ENCODE measurements around the gene MTX1. TPM values are rescaled to one million over a fixed set of nuclear protein-coding genes. Genes with fewer than 3 reads are reported as not detected.
A peak's percentile ranks its signal among the peaks of the same experiment; 100 is the strongest.
"Not testable (repeated sequence)": the region's sequence is repeated elsewhere in the genome, so short reads cannot be mapped to it uniquely, and the experiment has no call there.

Gene MTX1
- total RNA-seq, 1 donor from 2014 or later: 38.8 TPM

- peaks cover 18% of the 10 kb centered on the region for H3K4me1 Mint-ChIP-seq (ENCODE audit: unreplicated experiment)
- peaks cover 6% of the 10 kb centered on the region for H3K27me3 Mint-ChIP-seq (ENCODE audit: unreplicated experiment)
- peak; percentile 46 for DNase-seq (ENCODE audit: low spot score)
- H3K36me3 Mint-ChIP-seq (ENCODE audit: low read depth, unreplicated experiment): peaks cover 12% of the 10 kb centered on the region
- TF ChIP-seq CTCF (IDR thresholded peaks at IDR 0.05; ENCODE audit: unreplicated experiment): no peak
- peak overlapping the region; percentile 79 for H3K4me3 Mint-ChIP-seq (ENCODE audit: unreplicated experiment)
- H3K27ac Mint-ChIP-seq (ENCODE audit: unreplicated experiment): peak overlapping the region; percentile 98
- H3K9me3 Mint-ChIP-seq (ENCODE audit: unreplicated experiment): no peaks in the 10 kb centered on the region
These were observed 42.4 kb upstream of the MTX1 start for GRCh38 chr1:155166051-155166470.

GRCh38 chr1:155166471-155167165 is 41.9 kb upstream of the MTX1 start:
- peak overlapping the region; percentile 85 for H3K4me3 Mint-ChIP-seq (ENCODE audit: unreplicated experiment)
- no peak for TF ChIP-seq CTCF (IDR thresholded peaks at IDR 0.05; ENCODE audit: unreplicated experiment)
- peak overlapping the region; percentile 98 for H3K27ac Mint-ChIP-seq (ENCODE audit: unreplicated experiment)
- DNase-seq (ENCODE audit: low spot score): peak; percentile 84
- H3K4me1 Mint-ChIP-seq (ENCODE audit: unreplicated experiment): peaks cover 18% of the 10 kb centered on the region
- peaks cover 12% of the 10 kb centered on the region for H3K36me3 Mint-ChIP-seq (ENCODE audit: low read depth, unreplicated experiment)
- H3K9me3 Mint-ChIP-seq (ENCODE audit: unreplicated experiment): no peaks in the 10 kb centered on the region
- peaks cover 6% of the 10 kb centered on the region for H3K27me3 Mint-ChIP-seq (ENCODE audit: unreplicated experiment)

GRCh38 chr1:155167166-155168104 is 41.1 kb upstream of the MTX1 start:
- Mint-ChIP-seq H3K27me3 (ENCODE audit: unreplicated experiment) (peaks cover 6% of the 10 kb centered on the region), H3K4me3 (ENCODE audit: unreplicated experiment) (peak overlapping the region; percentile 85), H3K4me1 (ENCODE audit: unreplicated experiment) (peaks cover 25% of the 10 kb centered on the region), H3K36me3 (ENCODE audit: low read depth, unreplicated experiment) (peaks cover 18% of the 10 kb centered on the region), H3K27ac (ENCODE audit: unreplicated experiment) (peak overlapping the region; percentile 95), H3K9me3 (ENCODE audit: unreplicated experiment) (no peaks in the 10 kb centered on the region)
- DNase-seq (ENCODE audit: low spot score): peak; percentile 92
- TF ChIP-seq CTCF (IDR thresholded peaks at IDR 0.05; ENCODE audit: unreplicated experiment): peak; percentile 75

GRCh38 chr1:155168105-155168445 is 40.4 kb upstream of the MTX1 start:
- DNase-seq (ENCODE audit: low spot score); H3K27me3 Mint-ChIP-seq (ENCODE audit: unreplicated experiment); H3K4me3 Mint-ChIP-seq (ENCODE audit: unreplicated experiment); H3K9me3 Mint-ChIP-seq (ENCODE audit: unreplicated experiment): not testable (repeated sequence)
- H3K4me1 Mint-ChIP-seq (ENCODE audit: unreplicated experiment): peaks cover 28% of the 10 kb centered on the region
- peaks cover 20% of the 10 kb centered on the region for H3K36me3 Mint-ChIP-seq (ENCODE audit: low read depth, unreplicated experiment)
- peak; percentile 4 for TF ChIP-seq CTCF (IDR thresholded peaks at IDR 0.05; ENCODE audit: unreplicated experiment)
- peak overlapping the region; percentile 95 for H3K27ac Mint-ChIP-seq (ENCODE audit: unreplicated experiment)
